HG03575 (cell line): ENCODE data around the gene CTSL.

Experiments used
- ATAC-seq: cut with Tn5 transposase; IDR thresholded peaks from one replicate; pipeline ENCODE4 v1.9.1; 2021; ENCODE audit not compliant: unreplicated experiment, insufficient number of reproducible peaks, low FRiP score; ENCODE audit errors: extremely low read depth

Gene CTSL

DNA sequence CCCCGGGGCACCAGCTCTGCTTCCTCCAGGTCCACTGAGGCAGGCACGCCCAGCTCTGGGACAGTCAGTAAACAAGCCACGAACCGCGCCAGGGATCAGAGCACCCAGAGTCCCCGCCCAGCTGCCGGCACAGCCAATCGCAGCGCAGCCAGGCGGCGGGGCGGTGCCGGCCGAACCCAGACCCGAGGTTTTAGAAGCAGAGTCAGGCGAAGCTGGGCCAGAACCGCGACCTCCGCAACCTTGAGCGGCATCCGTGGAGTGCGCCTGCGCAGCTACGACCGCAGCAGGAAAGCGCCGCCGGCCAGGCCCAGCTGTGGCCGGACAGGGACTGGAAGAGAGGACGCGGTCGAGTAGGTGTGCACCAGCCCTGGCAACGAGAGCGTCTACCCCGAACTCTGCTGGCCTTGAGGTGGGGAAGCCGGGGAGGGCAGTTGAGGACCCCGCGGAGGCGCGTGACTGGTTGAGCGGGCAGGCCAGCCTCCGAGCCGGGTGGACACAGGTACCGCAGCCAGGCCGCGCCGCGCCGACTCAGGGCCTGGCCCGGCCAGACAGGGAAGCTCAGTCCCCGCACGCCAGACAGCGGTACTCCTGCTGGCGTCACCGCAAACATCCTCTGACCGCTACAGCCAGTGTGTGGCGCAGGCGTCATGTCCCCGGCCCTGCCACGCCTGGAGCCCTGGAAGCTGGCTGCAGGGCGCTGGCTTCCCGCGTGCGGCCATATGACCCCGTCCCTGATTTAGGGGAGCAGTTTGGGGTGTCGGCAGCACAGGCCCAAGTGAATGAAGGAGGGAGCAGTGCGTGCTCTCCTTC is at the start of gene CTSL:
Gene CTSL (plus strand): TSS at position 220 of the 810 bp plus-strand sequence. CDS start 1,485 bp downstream, outside the sequence.
- ATAC-seq = no peak

DNA sequence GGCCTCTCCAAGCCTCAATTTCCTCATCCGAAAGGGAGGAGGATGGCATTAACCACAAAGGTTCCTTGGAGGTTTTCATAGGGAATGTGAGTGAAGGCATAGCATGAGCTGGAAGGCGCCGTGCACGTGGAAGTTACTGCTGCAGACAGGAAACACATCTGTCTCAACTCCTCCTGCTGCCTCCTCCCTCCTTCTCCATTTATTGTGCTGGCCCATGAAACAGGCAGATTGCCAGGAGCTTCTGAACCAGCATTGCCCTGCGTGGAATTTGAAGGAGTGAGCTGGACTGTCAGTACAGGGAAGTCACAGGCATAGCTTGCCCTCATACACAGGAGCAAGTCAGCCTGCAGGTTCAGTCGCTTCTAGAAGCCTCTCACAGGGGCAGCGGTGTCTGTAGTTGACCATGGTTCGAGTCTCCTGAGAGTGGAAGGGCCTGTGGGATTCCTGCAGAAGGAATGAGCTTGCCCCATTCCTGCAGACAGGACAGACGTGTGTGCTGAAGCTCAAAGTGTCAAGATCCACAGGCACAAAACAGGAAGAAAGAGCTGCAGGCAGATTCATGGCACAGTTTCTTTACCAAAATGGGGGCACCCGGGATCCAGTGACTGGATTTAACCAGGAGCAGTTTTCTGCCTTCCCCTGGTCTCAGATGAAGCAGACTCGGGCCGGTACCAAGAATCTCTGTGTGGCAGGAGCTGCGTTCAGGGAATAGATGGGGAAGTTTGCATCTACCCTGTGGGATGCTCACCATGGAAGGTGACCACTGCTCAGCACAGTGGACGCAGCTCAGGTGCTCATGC is 48.7 kb upstream of the CTSL start:
- no peak for ATAC-seq

DNA sequence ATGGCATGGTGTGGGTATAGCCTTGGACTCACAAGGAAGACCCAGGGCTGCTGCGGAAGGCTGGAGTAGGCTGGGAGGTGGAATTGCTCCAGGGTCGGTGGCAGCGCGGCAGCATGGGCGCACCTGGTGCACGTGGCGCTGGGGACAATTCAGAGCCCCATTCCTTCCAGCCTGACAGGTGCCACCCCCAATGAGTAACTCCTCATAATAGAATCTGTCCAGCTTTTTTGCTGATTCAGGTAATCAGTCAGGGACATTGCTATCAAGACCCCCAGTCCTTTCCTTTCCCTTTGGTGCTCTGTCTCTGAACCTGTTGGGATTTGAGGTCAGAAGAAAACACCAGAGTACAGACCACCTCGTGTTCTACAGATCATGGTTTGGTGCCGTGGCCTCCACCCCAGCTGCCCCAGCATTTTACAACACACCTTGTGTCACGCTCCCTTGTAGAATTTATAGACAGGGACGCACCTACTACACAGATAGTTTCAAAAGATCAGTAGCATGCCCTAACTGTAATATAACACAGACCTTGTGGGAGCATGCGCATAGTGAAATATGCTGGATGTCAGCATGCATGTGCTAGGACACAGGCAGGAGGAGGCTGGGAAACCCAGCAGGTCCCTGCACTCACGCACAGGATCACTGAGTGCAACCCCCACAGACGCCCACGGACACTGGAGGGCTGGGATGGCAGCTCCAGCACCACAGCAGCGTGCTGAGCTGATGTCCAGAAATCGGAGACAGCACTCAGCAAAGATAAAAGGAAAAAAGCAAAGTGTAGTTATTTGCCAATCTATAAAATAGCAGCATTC is 47.9 kb upstream of the CTSL start:
- no peak for ATAC-seq

DNA sequence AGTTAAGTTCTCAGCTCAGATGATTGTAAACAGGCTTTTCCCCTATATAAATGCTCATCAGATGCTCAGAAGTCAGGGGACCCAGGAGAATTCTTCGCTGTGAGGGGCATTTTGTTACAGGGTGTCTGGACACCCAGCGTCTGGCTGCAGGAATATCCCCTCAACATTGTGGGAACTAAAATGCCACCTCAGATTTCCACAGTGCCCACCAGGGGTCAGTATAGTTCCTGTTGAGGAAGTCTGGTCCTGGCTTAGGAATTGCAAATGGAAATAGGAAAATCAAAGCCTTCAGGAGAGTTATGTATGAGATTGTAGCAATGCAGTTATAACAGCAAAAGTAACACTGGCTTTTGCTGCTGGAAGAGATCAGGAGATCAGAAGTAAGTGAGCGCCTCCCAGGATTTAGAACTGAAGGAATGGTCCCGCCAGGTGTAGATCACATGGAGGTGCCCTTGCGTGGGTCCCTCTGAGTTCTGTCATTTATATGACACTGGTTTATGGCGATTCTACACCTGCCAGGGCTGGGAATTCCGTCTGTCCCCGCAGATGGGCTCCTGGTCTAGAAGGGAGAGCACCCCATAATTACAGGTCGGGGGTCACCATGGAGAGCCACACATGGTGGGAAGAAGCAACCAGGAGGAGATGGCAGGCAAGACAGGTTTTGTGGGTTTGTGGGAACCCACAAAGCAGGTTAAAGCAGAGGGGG is 47.1 kb upstream of the CTSL start:
- ATAC-seq = no peak

DNA sequence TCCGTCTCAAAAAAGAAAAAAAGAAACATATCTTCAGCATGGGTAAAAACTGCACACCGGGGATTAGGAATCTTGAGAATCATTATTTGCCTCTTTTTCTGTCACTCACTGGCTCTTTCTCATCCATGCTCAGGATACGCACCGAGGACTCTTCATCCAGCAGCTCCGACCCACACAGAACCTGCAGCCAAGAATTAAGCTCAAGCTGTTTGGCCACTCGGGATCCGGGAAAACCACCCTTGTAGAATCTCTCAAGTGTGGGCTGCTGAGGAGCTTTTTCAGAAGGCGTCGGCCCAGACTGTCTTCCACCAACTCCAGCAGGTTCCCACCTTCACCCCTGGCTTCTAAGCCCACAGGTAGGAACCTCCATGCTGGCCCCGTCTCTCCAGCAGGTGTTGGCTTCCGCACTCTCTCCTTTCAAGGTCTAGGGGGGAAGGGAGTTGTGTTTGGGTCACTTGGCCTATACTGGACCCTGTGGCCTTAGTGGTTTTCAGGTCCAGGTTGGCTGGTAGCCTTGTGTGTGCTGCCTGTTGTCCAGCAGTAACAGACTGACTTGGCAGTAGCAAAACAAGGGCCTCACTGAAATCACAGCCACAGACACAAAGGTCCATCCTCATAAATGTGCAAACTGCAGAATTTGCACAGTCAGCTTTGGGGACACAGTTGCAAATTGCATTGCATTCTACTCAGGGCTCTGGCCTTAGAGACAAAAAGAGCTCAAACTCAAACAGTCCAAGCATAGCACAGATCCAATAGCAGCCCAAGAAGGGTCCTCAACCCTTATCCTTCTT is 44.5 kb upstream of the CTSL start:
- ATAC-seq = no peak

DNA sequence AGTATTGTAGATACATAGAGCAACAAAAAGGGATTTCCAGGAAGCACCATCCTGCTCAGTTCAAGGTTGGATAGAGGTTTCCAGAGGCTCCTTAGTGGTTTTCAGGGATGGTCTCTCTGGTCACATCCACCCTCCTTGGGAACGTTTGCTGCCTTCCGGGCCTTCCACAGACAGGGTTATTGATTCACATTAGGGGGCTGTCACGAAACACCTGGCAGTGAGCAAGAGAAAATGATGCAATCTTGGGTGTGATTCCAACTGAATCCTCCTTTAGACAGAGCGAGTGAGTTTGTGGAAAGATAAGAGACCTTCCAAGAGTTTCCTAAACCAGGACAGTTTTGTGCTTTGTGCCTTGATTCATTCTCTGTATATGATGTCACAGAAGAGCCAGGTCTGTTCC is 43.8 kb upstream of the CTSL start:
- ATAC-seq = no peak

DNA sequence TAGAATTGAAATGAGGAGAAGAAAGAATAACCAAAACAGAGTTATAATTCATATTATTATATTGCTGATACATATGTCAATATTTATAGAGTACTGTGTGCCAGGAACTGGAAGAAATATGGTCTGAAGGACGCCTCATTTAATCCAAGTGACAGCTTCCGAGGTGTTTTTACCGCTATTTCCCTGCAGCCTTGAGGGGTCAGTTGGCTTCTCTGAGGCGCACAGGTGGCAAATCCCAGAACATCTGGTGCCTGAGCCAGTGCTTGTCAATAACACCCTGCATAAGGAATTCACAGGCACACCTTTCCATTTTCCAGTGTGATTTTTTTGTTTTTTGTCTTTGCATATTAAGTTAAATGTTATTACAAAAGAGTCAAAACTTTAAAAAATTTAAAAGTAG is 43.3 kb upstream of the CTSL start:
- ATAC-seq = no peak

DNA sequence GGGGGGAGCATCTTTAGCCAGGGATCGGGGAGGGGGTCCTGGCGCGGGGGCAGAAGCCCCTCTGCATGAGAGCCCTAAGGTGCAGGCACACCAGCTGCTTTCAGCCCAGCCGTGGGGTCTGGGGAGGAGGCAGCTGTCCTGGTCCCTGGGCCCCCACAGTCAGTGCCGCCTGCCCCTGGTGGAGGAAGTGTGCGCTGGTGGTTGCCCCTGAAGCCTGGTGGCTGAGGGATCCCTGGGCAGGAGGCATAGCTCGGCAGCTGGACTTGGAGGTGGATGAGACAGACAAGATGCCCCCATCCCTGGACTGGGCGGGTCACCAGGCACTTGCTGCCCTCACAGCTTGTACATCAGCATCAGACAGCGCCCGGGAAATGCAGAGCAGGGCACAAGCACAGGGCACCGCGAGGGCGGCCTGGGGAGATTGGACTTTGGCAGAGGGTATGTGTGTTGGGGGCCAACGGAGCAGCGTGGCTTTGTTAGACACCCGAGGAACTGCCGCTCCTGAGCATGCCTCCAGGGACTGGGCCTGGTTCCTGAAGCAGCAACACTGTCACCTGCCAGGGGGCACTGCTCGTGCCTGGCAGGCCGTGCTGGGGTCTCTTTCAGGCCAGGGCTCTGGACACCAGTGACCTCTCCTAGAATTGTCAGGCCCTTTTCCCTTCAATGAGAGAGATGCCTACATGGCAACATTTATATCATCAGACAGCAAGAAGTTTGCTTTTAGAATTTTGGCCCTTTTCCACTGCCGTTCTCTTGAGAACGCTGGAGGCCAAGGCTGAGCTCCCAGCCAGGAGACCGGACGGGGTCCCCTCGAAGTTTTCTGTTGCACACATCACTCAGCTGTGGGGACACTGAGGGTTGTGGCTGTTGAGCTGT is 41.9 kb upstream of the CTSL start:
- no peak for ATAC-seq

DNA sequence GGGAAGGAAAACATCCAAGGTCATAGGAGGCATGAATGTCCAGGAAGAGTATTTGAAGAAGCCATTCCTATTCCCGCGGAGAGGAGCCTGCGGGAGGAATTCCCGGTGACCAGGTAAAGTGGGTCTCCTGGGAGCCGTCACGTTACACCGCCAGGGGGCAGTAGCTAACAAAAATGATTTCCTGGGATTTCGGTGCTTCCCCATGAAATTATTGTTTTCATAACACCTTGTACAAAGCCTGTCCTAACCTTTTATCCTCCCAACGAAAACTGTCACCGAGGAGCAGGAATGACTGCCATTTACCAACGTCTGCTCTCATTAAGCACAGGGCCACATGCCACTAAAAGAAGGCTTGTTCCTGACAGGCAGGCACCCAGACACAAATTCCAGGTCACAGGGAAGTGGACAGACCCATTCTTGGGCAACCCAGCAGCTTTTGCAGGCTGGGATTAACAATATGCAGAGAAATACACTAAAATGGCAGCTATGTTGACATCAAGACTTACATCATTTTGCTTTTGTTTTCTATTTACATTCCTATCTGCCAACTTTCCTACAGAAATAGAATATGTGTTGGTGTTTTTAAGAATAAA is 41.2 kb upstream of the CTSL start:
- ATAC-seq = no peak

DNA sequence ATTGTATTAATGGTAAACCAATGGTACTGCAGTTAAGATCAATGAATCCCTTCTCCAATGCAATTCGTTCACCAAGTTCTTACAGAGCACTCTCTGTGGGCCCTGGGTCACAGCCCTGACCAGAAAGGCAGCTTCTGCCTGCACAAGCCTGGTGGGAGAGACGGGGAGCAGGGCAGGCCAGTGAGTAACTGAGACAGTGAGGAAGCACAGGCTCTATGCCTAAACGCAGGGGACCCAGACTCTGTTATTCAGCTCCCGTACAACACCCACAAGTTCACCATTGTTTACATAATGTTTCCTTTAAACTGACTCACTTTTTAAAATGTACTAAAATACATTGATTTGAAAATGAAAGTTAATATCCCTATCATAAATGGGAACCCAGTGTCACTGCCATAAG is 40.5 kb upstream of the CTSL start:
- ATAC-seq = no peak

DNA sequence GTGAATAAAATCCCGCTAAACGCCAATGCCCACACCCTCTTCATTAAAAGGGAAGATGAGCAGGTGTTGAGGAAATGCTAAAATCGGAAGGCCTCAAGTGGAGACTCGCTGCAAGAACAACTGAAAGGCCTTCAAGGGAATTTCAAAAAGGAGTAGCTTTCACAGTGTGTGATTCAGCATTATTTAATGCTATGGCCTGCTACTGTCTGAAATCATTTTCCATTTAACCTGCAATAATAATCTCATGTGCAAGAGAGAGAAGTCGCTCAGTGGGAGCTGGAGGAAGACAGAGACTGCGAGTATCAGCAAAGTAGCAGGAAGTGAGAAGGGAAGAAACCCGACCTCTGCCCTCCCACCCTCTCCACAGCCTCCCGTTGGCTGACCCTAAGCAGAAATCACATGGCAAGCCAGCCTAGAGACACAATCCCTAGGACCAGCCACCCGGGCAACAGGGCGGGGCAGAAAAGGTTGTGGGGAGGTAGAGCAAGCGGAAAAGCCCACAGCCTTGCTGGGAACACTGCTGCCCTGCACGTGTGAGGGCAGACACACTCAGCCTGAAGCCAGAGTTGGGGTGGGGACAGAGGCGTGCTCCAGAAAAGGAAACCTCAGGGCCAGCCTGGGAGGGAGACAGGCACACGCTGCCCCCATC is 39.9 kb upstream of the CTSL start:
- ATAC-seq = no peak

DNA sequence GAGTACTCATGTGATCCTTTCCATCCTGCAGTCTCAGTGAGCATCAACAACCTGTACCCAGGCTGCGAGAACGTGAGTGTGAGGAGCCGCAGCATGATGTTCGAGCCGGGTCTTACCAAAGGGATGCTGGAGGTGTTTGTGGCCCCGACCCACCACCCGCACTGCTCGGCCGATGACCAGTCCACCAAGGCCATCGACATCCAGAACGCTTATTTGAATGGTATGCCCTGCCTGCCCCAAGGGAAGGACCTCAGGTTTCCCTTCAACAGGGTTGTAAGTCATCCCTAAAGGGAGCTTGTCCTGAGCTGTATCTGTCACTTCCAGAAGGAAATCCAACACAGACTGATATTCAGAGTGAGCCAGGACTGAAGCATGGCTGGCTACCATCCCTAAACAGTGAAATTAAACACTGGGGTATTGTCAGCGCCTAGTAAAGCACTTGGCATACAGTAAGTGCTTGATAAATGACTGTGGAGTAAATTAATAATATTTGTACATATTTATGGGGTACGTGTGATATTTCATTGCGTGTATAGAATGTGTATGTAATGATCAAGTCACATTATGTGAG is 39.3 kb upstream of the CTSL start:
- no peak for ATAC-seq

DNA sequence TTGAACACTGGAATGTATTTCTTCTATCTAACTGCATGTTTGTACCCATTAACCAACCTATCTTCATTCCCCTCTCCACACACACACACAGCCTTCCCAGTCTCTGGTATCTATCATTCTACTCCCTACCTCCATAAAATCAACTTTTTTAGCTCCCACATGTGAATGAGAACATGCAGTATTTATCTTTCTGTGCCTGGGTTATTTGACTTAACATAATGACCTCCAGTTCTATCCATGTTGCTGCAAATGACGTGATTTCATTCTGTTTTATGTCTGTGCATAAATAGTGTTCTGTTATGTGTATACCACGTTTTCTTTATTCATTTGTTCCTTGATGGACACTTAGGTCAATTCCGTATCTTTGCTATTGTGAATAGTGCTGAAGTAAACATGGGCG is 38.7 kb upstream of the CTSL start:
- no peak for ATAC-seq

DNA sequence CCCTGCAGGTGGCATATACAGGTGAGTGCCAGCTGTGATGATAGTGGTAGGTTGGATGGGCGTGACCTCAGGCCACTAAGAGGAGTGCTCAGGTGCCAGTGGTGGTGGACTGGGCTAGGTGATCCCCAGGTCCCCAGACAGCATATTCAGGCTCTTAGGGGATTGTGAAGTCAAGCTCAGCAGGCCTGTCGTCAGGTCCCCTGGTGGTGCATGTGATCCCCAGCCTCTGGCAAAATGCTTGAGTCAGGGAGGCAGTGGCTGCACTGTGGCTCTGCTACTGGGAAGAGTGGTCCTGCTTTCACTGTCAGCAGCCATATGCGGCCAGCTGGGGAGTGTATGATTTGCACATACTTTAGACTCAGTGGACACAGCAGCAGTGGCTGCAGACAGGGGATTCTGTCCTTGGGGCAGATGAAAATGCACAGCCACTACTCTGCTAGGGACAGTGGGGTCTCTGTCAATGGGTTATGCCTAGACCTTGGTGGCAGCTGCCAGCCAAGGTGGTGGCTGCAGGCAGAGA is 31.6 kb upstream of the CTSL start:
- no peak for ATAC-seq

DNA sequence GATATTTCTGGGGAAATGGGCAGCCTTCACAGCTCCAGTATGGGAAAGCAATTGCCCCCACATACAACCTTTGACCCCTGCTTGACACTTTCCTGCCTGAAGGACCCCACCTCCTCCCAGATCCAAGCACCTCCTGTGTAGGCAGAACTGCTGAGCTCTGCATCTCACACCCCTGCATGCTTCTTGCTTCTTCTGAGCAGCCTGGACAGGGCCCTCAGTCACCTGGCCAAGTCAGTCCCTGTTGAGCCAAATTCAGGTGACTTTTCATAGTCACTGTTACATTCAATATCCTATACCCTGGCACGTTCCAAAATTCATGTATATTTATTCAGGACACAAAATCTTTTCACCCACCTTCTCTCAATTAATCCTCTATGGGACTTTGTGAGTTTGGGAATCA is 30.4 kb upstream of the CTSL start:
- ATAC-seq = no peak

DNA sequence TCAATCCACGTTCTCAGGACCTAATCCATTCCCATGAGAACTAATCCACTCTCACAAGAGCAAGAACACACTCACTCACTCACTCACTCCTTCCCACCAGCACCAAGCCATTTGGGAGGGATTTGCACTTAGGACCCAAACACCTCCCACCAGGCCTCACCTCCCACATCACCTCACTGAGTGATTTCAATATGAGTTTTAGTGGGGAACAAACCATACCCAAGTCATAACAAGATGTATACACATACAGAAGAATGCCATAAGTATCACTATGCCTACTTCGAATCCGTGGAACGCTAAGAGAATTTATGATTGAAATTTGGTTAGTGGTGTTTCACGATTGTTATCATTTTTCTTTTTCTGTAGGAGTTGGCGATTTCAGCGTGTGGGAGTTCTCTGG is 29.3 kb upstream of the CTSL start:
- no peak for ATAC-seq
